ENCODE measurements around the gene TPD52L2.

TPD52L2 gene

GRCh38 chr20:63881451-63882226 lies 16.6 kb downstream of the TPD52L2 start:
- no peak overlapping the region for H3K4me3 ChIP-seq (ENCODE audit: low read depth, low read length)
- no peak for TF ChIP-seq CTCF (IDR thresholded peaks at IDR 0.05; ENCODE audit: low read depth, low read length)

DNA sequence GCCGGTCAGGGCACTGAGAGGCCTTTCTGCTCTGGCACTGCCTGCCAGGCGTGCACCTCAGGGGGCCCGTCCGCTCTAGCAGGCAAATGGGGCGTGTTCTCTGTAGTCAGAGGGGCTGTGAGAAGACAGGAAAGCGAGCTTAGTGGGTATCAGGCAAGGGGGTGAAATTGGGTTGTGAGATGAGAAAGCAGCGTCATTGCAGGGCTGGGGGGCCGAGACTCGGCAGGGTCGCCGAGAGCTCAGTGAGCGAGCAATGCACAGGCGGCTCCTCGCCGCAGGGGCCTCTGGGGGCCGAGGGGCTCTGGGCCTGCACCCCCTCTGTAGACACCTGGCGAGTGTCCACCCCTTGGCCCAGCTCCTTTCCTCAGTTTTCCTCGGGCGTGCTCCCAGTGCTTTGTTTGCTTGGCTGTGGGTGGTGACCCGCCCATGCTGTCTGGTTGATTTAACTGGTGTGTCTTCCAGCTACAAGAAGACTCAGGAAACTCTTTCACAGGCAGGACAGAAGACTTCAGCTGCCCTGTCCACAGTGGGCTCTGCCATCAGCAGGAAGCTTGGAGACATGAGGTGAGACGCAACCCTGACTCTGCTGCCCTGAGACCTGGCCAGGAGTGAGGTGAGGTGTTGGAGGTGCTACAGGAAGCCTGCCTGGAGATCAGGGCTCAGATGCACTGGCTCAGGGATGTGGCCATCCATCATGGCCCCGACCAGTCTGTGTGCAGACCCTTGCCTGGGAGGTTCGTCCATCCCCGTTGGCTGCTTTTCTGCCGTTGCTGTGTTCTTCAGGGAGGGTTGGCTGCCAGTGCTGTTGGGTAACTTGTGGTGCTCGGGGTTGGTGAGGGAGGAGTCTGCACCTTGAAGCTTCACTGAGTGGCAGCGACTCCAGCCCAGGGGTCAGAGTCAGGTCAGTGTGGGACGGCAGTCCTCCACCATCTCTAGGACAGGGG lies 17.5 kb downstream of the TPD52L2 start:
- H3K4me3 ChIP-seq (ENCODE audit: low read depth, low read length), result no peak overlapping the region
- TF ChIP-seq CTCF (IDR thresholded peaks at IDR 0.05; ENCODE audit: low read depth, low read length), result no peak

GRCh38 chr20:63883201-63883593 lies 18.1 kb downstream of the TPD52L2 start:
- H3K4me3 ChIP-seq (ENCODE audit: low read depth, low read length), result no peak overlapping the region
- no peak for TF ChIP-seq CTCF (IDR thresholded peaks at IDR 0.05; ENCODE audit: low read depth, low read length)

DNA sequence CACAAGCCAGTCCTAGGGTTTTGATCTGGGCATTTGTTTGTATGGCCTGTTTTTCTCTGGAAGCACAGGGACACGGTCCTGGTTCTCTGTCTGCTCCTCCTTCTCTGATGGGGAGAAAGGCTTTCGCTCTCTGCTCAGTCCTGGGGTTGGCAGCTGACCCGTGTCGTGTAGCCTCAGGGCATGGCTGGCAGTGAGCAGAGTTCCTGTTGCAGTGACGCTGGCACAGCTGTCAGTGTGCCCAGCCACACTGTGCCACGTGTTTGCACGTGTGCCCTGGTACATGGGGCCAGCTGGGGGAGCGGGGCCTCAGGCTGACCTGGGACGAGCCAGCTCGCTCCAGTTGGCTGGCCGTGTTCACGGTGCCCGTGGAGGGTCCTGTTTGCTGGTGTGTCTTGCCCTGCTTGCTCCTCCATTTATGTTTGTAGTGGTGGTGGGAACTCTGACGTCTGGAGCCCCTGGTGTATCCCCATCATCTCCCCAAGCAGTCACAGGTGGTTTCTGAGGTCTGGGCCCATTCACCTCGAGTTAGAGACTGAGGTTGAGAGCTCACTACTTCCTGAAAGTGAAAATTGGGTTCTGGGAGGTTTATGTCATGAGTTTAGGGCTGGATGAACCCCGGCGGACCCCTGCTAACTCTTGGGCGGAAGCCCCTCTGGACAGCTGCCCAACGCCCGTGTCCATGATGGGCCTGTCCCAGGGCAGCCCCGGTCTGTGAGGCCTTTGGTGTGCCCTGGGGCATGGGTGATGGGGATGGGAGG lies 19.6 kb downstream of the TPD52L2 start:
- no peak overlapping the region for H3K4me3 ChIP-seq (ENCODE audit: low read depth, low read length)
- no peak for TF ChIP-seq CTCF (IDR thresholded peaks at IDR 0.05; ENCODE audit: low read depth, low read length)

GRCh38 chr20:63885264-63886053 lies 20.4 kb downstream of the TPD52L2 start:
- H3K4me3 ChIP-seq (ENCODE audit: low read depth, low read length), result no peak overlapping the region
- no peak for TF ChIP-seq CTCF (IDR thresholded peaks at IDR 0.05; ENCODE audit: low read depth, low read length)

GRCh38 chr20:63886054-63886419 lies 21.0 kb downstream of the TPD52L2 start:
- TF ChIP-seq CTCF (IDR thresholded peaks at IDR 0.05; ENCODE audit: low read depth, low read length), result no peak

More at GRCh38 chr20:63886054-63886419, 21.0 kb downstream of the TPD52L2 start:
- H3K4me3 ChIP-seq (ENCODE audit: low read depth, low read length), result no peak overlapping the region

Measured in WI38 (cell line).